Spleen (tissue), 11 donors: ENCODE results near the gene RBFA. TPM values are rescaled to one million over a fixed set of nuclear protein-coding genes. Genes with fewer than 3 reads are reported as not detected.

Experiments
- DNase-seq: peaks from one replicate; pipeline ENCODE4 v3.0.0-alpha.2; 2020
- H3K27ac ChIP-seq, 8 donors: fragments of 200-600 bp; sonication (generic) in 7 of 8; 1 replicate in 4 of 8; 2 replicates in 4 of 8; pipeline versions ENCODE4 v1.5.0 to v1.8.0; 2016 to 2021; ENCODE audit warnings: inconsistent platforms in 4 of 8, mild to moderate bottlenecking in 4 of 8, moderate library complexity in 1 of 8
- H3K27me3 ChIP-seq, 7 donors: fragments of 200-600 bp; sonication (generic) in 6 of 7; replicated peaks in 1 of 7; 1 replicate in 4 of 7; 2 replicates in 3 of 7; pipeline versions ENCODE4 v1.5.0 to v1.8.0; 2016 to 2021; ENCODE audit warnings: inconsistent platforms in 3 of 7, mild to moderate bottlenecking in 1 of 7
- H3K36me3 ChIP-seq, 6 donors: fragments of 200-600 bp; sonication (generic) in 5 of 6; 1 replicate in 4 of 6; 2 replicates in 2 of 6; pipeline versions ENCODE4 v1.5.0 to v1.8.0; 2016 to 2021; ENCODE audit warnings: inconsistent platforms in 2 of 6
- H3K4me1 ChIP-seq, 6 donors: fragments of 200-600 bp; sonication (generic) in 5 of 6; 1 replicate in 3 of 6; 2 replicates in 3 of 6; pipeline versions ENCODE4 v1.5.0 to v1.8.0; 2016 to 2021; ENCODE audit warnings: inconsistent platforms in 3 of 6
- H3K4me3 ChIP-seq, 8 donors: fragments of 200-600 bp; sonication (generic) in 7 of 8; 1 replicate in 4 of 8; 2 replicates in 4 of 8; pipeline versions ENCODE4 v1.5.0 to v1.8.0; 2016 to 2021; ENCODE audit warnings: inconsistent platforms in 4 of 8, mild to moderate bottlenecking in 4 of 8, moderate library complexity in 2 of 8
- H3K9me3 ChIP-seq, 8 donors: fragments of 200-600 bp; sonication (generic) in 7 of 8; 1 replicate in 4 of 8; 2 replicates in 4 of 8; pipeline versions ENCODE4 v1.5.0 to v1.8.0; 2016 to 2021; ENCODE audit warnings: inconsistent platforms in 4 of 8
- POLR2A ChIP-seq, 3 donors: fragments of 450-650 bp; IDR thresholded peaks; one replicate each; pipeline ENCODE4 v1.5.1; 2017; ENCODE audit warnings: antibody characterized with exemption in 3 of 3, mild to moderate bottlenecking in 1 of 3
- POLR2AphosphoS5 ChIP-seq, 3 donors: sonication (generic); formaldehyde crosslinking; IDR thresholded peaks; one replicate each; pipeline ENCODE4 v1.5.1; 2017; ENCODE audit warnings: antibody characterized with exemption in 3 of 3
- WGBS, 5 donors: extraction: QIAGEN DNeasy Blood & Tissue Kit in 3 of 5; methylation state at CpG; one replicate each; pipeline versions ENCODE4 v1.1.5 to v1.1.7; 2013 to 2018; 5-methylcytosine and 5-hydroxymethylcytosine counted together
- intact Hi-C: fragments of 100-400 bp; cut with DNase I; formaldehyde crosslinking; loops from one replicate; pipeline ENCODE4 v1.15.0; 2023; ENCODE audit warnings: low total_unique reads
- polyA plus RNA-seq, 3 donors: library from polyadenylated mRNA; stranded (reverse); fragments of 200-250 nt; gene quantifications; one replicate each; pipeline ENCODE4 v1.2.1, GENCODE V29; 2013
- total RNA-seq, 7 donors: library from RNA; depleted of rRNA in 3 of 7; stranded (reverse); fragments of >200 nt in 3 of 7; fragmentation: NEBNext Ultra II Directional in 4 of 7; extraction: Animal tissue kit (Norgen Biotek cat#: 25700) in 4 of 7; gene quantifications; one replicate each; pipeline versions ENCODE4 v1.1.0 to v1.2.1, GENCODE V29; 2016 to 2021
- TF ChIP-seq, protein P1 (sequence below), 11 experiments: fragments of 200-600 bp in 7 of 11; fragments of 450-650 bp in 4 of 11; sonication (generic) in 4 of 11; IDR thresholded peaks in 8 of 11; conservative IDR thresholded peaks in 3 of 11; 1 replicate in 7 of 11; 2 replicates in 4 of 11; pipeline versions ENCODE4 v1.4.0 to v1.8.0; 2016 to 2021; ENCODE audit warnings: antibody characterized with exemption in 11 of 11, inconsistent platforms in 4 of 11, mild to moderate bottlenecking in 1 of 11
- donor health status: healthy with polysubstance abuse.
- donor health status: DM: no; HTN: no; CAD: no; lungs with moderate emphysema.
- donor health status: DM: no; HTN: no; CAD: no.
- donor health status: Bipolar disorder and iron deficiency.
- donor health status: healthy.
- donor health status: DM: no; HTN: no; CAD: no.
- donor health status: DM: yes; HTN: yes; CAD: no.

Gene RBFA
- total and polyA plus RNA-seq, 10 donors, result 16.4 to 31.1 (median 19.7) TPM

DNA sequence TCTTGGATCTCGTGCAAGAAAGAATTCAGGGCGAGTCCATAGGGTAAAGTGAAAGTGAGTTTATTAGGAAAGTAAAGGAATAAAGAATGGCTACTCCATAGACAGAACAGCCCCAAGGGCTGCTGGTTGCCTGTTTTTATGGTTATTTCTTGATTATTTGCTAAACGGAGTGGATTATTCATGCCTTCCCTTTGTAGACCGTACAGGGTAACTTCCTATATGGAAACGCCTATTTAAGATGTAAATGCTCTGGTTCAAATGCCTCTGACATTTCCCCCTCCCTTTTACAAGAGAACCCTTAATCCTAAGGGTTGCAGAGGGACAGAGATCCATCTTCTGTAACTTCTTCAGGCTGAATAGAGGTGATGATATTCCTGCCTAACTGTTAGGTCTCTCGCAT lies 25.7 kb downstream of the RBFA start:
- no peak overlapping the region for H3K4me3 ChIP-seq
- TF ChIP-seq, protein P1, sequence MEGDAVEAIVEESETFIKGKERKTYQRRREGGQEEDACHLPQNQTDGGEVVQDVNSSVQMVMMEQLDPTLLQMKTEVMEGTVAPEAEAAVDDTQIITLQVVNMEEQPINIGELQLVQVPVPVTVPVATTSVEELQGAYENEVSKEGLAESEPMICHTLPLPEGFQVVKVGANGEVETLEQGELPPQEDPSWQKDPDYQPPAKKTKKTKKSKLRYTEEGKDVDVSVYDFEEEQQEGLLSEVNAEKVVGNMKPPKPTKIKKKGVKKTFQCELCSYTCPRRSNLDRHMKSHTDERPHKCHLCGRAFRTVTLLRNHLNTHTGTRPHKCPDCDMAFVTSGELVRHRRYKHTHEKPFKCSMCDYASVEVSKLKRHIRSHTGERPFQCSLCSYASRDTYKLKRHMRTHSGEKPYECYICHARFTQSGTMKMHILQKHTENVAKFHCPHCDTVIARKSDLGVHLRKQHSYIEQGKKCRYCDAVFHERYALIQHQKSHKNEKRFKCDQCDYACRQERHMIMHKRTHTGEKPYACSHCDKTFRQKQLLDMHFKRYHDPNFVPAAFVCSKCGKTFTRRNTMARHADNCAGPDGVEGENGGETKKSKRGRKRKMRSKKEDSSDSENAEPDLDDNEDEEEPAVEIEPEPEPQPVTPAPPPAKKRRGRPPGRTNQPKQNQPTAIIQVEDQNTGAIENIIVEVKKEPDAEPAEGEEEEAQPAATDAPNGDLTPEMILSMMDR (IDR thresholded peaks at IDR 0.05 in 8 of 11, conservative IDR thresholded peaks at IDR 0.05 in 3 of 11), result no peak
- TF ChIP-seq POLR2AphosphoS5 (IDR thresholded peaks at IDR 0.05) (no peak), POLR2A (IDR thresholded peaks at IDR 0.05) (no peak)
- H3K9me3 ChIP-seq, result peaks cover 11 to 87% (median 65%) of the 10 kb centered on the region in 8 donors
- no peaks in the 10 kb centered on the region for H3K4me1 ChIP-seq
- H3K36me3 ChIP-seq, result no peaks in the 10 kb centered on the region
- 88 to 91% (median 90%) methylated on average over 6 of the region's 6 CpGs for WGBS, 5 donors
- no peak overlapping the region for H3K27ac ChIP-seq
- DNase-seq, result no peak
- H3K27me3 ChIP-seq, result no peaks in the 10 kb centered on the region
- intact Hi-C loops, result no loop called here

GRCh38 chr18:80065705-80066104 lies 31.5 kb downstream of the RBFA start:
- TF ChIP-seq POLR2AphosphoS5 (IDR thresholded peaks at IDR 0.05), result no peak
- TF ChIP-seq POLR2A (IDR thresholded peaks at IDR 0.05), result no peak
- TF ChIP-seq, protein P1 (IDR thresholded peaks at IDR 0.05 in 8 of 11, conservative IDR thresholded peaks at IDR 0.05 in 3 of 11), result no peak
- H3K27ac ChIP-seq, result no peak overlapping the region
- no peaks in the 10 kb centered on the region for H3K36me3 ChIP-seq
- H3K27me3 ChIP-seq, result no peaks in the 10 kb centered on the region
- 88 to 97% (median 89%) methylated on average over 7 to 9 of the region's 9 CpGs for WGBS, 5 donors
- no peak for DNase-seq
- intact Hi-C loops, result no loop called here
- H3K9me3 ChIP-seq, result peaks cover 0 to 31% (median 25%) of the 10 kb centered on the region in 8 donors
- no peaks in the 10 kb centered on the region for H3K4me1 ChIP-seq
- H3K4me3 ChIP-seq, result no peak overlapping the region

- no peak for DNase-seq
- Histone ChIP-seq H3K4me3 (no peak overlapping the region), H3K9me3 (peaks cover 0 to 17% (median 10%) of the 10 kb centered on the region in 8 donors), H3K4me1 (no peaks in the 10 kb centered on the region), H3K36me3 (no peaks in the 10 kb centered on the region), H3K27ac (no peak overlapping the region), H3K27me3 (no peaks in the 10 kb centered on the region)
- 83 to 93% (median 88%) methylated on average over 8 of the region's 8 CpGs for WGBS, 5 donors
- intact Hi-C loops, result no loop called here
- TF ChIP-seq, protein P1 (IDR thresholded peaks at IDR 0.05 in 8 of 11, conservative IDR thresholded peaks at IDR 0.05 in 3 of 11), result no peak
- TF ChIP-seq POLR2A (IDR thresholded peaks at IDR 0.05) (no peak), POLR2AphosphoS5 (IDR thresholded peaks at IDR 0.05) (no peak)
Measured at GRCh38 chr18:80067321-80067720, 33.1 kb downstream of the RBFA start.

DNA sequence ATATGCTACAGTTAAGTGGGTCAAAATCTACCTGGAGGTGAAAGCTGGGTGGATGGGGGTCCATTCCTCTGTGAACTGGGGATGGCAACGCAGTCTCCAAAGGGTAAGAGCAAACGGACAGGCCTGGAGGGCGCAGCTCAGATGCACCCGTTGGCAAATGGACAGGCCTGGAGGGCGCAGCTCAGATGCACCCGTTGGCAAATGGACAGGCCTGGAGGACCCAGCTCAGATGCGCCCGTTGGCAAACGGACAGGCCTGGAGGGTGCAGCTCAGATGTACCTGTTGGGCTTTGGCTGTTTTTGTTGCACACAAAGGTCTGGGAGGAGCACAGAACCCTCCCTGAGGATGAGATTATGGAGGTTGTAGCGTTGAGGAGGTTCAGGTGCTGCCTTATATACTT lies 33.7 kb downstream of the RBFA start:
- DNase-seq, result no peak
- intact Hi-C loops, result no loop called here
- 90 to 96% (median 92%) methylated on average over 10 of the region's 10 CpGs for WGBS, 5 donors
- Histone ChIP-seq H3K36me3 (no peaks in the 10 kb centered on the region), H3K27ac (no peak overlapping the region), H3K27me3 (no peaks in the 10 kb centered on the region), H3K9me3 (peaks cover 0 to 12% (median 5%) of the 10 kb centered on the region in 8 donors), H3K4me1 (no peaks in the 10 kb centered on the region), H3K4me3 (no peak overlapping the region)
- TF ChIP-seq POLR2A (IDR thresholded peaks at IDR 0.05), result no peak
